ENCODE data around the gene CABLES1. TPM values are rescaled to one million over a fixed set of nuclear protein-coding genes. Genes with fewer than 3 reads are reported as not detected.

The CABLES1 gene
- total RNA-seq, 1 experiment from 2014 or later, result 11.8 TPM

DNA sequence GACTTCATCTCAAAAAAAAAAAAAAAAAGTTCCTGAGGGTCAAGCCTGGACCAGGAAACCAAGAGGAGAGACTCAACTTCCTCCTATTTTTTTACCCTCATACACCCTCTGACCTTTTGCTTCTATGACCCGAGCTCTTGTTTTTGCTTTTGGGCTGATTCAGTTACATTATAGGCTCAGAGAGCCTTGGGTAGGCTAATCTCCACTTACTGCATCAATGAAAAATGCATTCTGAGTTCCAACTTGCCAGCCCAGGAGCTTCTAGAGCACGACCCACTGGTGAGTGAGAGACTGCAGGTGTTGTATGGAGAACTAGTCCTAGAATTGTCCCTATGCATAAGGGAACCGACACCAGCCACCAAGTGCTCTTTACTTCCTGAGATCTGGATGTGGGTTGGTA is 91.1 kb downstream of the CABLES1 start:
- intact Hi-C loops (cut with micrococcal nuclease; ENCODE audit: unreplicated experiment), result no loop called here
- CTCF ChIA-PET, result no interaction called here

DNA sequence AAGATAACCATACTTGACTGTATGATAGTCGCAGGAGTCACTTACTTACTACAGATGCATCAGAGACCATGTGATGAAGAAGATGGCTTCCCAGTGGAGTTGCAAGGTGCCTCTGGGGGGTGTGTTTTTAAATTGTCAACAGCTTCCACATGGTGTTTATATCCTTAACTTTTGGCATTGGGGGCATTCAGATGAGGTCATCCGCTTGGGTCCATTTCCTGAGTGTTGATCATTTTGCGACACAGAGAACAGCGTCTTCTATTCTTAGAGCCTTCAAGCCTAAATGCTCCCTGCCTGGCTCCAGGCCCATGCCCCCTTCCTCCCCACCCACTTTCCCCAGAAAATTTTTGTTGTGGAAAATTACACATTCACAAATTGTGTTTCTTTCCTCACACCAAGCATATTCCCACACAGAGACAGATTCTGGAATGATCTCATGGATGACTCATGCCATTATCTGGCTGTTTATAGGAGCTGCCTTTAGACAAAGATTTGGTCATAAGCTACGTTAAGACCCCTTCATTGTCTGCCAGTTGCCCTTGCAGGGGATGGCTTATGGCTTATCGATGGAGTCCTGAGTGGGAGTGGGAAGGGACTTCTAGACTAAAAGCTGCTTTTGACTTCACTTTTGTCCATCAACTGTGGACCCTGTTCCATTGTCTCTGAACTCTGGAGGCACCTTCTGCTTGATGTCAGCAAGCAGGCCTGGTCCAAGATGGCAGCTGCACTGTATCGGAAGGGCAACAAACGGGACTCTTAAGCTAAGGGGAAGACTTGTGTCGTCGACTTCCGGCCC is 91.8 kb downstream of the CABLES1 start:
- no peaks in the 10 kb centered on the region for H3K9me2 ChIP-seq (ENCODE audit: insufficient read depth)
- CTCF ChIA-PET, result no interaction called here
- no peak for DNase-seq
- no peaks in the 10 kb centered on the region for H3K36me3 ChIP-seq (ENCODE audit: low read depth)
- H3K27ac ChIP-seq, result no peak overlapping the region
- no peak overlapping the region for H3K4me2 ChIP-seq
- H3F3A ChIP-seq (ENCODE audit: insufficient read depth, low read depth), result no peaks in the 10 kb centered on the region; the same call in 1 of the 2 replicates
- no peak for TF ChIP-seq EZH2 (IDR thresholded peaks at IDR 0.05; ENCODE audit: low read depth)
- TF ChIP-seq, protein P1, sequence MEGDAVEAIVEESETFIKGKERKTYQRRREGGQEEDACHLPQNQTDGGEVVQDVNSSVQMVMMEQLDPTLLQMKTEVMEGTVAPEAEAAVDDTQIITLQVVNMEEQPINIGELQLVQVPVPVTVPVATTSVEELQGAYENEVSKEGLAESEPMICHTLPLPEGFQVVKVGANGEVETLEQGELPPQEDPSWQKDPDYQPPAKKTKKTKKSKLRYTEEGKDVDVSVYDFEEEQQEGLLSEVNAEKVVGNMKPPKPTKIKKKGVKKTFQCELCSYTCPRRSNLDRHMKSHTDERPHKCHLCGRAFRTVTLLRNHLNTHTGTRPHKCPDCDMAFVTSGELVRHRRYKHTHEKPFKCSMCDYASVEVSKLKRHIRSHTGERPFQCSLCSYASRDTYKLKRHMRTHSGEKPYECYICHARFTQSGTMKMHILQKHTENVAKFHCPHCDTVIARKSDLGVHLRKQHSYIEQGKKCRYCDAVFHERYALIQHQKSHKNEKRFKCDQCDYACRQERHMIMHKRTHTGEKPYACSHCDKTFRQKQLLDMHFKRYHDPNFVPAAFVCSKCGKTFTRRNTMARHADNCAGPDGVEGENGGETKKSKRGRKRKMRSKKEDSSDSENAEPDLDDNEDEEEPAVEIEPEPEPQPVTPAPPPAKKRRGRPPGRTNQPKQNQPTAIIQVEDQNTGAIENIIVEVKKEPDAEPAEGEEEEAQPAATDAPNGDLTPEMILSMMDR (conservative IDR thresholded peaks at IDR 0.05), result no peak
- intact Hi-C loops (cut with micrococcal nuclease; ENCODE audit: unreplicated experiment), result no loop called here
- H2AFZ ChIP-seq, result no peak overlapping the region
- no peaks in the 10 kb centered on the region for H3K79me2 ChIP-seq (ENCODE audit: low read depth)
- no peaks in the 10 kb centered on the region for H3K27me3 ChIP-seq (ENCODE audit: insufficient read depth, low read depth)
- H4K20me1 ChIP-seq (ENCODE audit: insufficient read depth), result no peaks in the 10 kb centered on the region
- H3K4me1 ChIP-seq (replicated peaks; ENCODE audit: insufficient read depth), result peaks cover 17% of the 10 kb centered on the region
- H3K9me3 ChIP-seq (ENCODE audit: insufficient read depth, low read depth), result no peaks in the 10 kb centered on the region
- POLR2A ChIA-PET (ENCODE audit: unreplicated experiment), result interaction anchor here (0.5 kb wide), 1 partner anchor 64 kb away, joined by 4 read pairs; no protein-coding TSS in a partner anchor
- no TSS peak for BruUV-seq (replicated peaks)
- H3K4me3 ChIP-seq, result no peak overlapping the region

More for the DNA sequence above, 91.1 kb downstream of the CABLES1 start:
- peaks cover 13% of the 10 kb centered on the region for H3K4me1 ChIP-seq (replicated peaks; ENCODE audit: insufficient read depth)
- no peak overlapping the region for H3K4me2 ChIP-seq
- no peak for DNase-seq
- no peaks in the 10 kb centered on the region for H3K27me3 ChIP-seq (ENCODE audit: insufficient read depth, low read depth)
- no peak overlapping the region for H2AFZ ChIP-seq
- no peak overlapping the region for H3K27ac ChIP-seq
- H3K9me3 ChIP-seq (ENCODE audit: insufficient read depth, low read depth), result no peaks in the 10 kb centered on the region
- no peaks in the 10 kb centered on the region for H3K36me3 ChIP-seq (ENCODE audit: low read depth)
- H3K4me3 ChIP-seq, result no peak overlapping the region
- no peaks in the 10 kb centered on the region; the same call in 1 of the 2 replicates for H3F3A ChIP-seq (ENCODE audit: insufficient read depth, low read depth)
- no TSS peak for BruUV-seq (replicated peaks)
- POLR2A ChIA-PET (ENCODE audit: unreplicated experiment), result no interaction called here
- no peaks in the 10 kb centered on the region for H4K20me1 ChIP-seq (ENCODE audit: insufficient read depth)
- H3K79me2 ChIP-seq (ENCODE audit: low read depth), result no peaks in the 10 kb centered on the region
- no peaks in the 10 kb centered on the region for H3K9me2 ChIP-seq (ENCODE audit: insufficient read depth)
- no peak for TF ChIP-seq EZH2 (IDR thresholded peaks at IDR 0.05; ENCODE audit: low read depth)
- TF ChIP-seq, protein P1 (conservative IDR thresholded peaks at IDR 0.05), result no peak

DNA sequence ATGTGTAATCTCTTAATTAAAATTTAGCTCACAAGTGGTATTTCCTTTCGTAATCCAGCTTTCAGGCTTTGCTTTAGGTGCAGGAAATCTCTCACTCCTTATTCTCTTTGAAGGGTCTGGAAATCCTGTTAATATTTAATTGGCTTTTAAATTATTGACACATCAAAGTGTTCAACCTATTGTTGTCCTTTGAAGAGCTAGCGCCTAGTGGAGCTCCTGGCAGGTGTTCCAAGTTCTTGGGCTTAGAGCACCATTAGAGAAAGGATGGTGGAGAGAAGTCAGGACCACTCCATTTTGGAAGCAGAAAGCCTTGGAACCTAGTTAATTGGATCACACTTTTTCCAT is 92.4 kb downstream of the CABLES1 start:
- Histone ChIP-seq H3K27ac (peak overlapping the region; percentile 23; the same call in 1 of the 2 replicates), H3K27me3 (ENCODE audit: insufficient read depth, low read depth) (no peaks in the 10 kb centered on the region), H3K36me3 (ENCODE audit: low read depth) (no peaks in the 10 kb centered on the region), H4K20me1 (ENCODE audit: insufficient read depth) (no peaks in the 10 kb centered on the region), H2AFZ (no peak overlapping the region), H3F3A (ENCODE audit: insufficient read depth, low read depth) (no peaks in the 10 kb centered on the region; the same call in 1 of the 2 replicates), H3K9me3 (ENCODE audit: insufficient read depth, low read depth) (no peaks in the 10 kb centered on the region), H3K79me2 (ENCODE audit: low read depth) (no peaks in the 10 kb centered on the region), H3K4me1 (replicated peaks; ENCODE audit: insufficient read depth) (peaks cover 17% of the 10 kb centered on the region), H3K4me3 (no peak overlapping the region), H3K4me2 (no peak overlapping the region), H3K9me2 (ENCODE audit: insufficient read depth) (no peaks in the 10 kb centered on the region)
- TF ChIP-seq, protein P1 (conservative IDR thresholded peaks at IDR 0.05), result no peak
- intact Hi-C loops (cut with micrococcal nuclease; ENCODE audit: unreplicated experiment), result no loop called here
- DNase-seq, result no peak
- ChIA-PET CTCF (no interaction called here), POLR2A (ENCODE audit: unreplicated experiment) (interaction anchor here (0.5 kb wide), 1 partner anchor 64 kb away, joined by 4 read pairs; no protein-coding TSS in a partner anchor)
- BruUV-seq (replicated peaks), result no TSS peak
